ENCODE measurements around the gene MT1H.
"Not testable (repeated sequence)": the region's sequence is repeated elsewhere in the genome, so short reads cannot be mapped to it uniquely, and the experiment has no call there.

MT1H gene

GRCh38 chr16:56669005-56669839 lies at the start of gene MT1H:
Gene MT1H, plus strand, starts transcription at chr16:56669814. Its CDS starts 71 bp downstream, at chr16:56669885.
- no peak for DNase-seq

- DNase-seq = no peak
Measured at GRCh38 chr16:56620339-56620897, 49.2 kb upstream of the MT1H start.

- not testable (repeated sequence) for DNase-seq
Measured at GRCh38 chr16:56621665-56622445, 47.8 kb upstream of the MT1H start.

GRCh38 chr16:56623184-56623583 lies 46.4 kb upstream of the MT1H start:
- DNase-seq = not testable (repeated sequence)

- DNase-seq = no peak
Measured at GRCh38 chr16:56623637-56624036, 46.0 kb upstream of the MT1H start.

GRCh38 chr16:56625140-56625942 lies 44.3 kb upstream of the MT1H start, which contains the start of gene MT1E:
Gene MT1E, plus strand, starts transcription at chr16:56625781. Its CDS starts 71 bp downstream, at chr16:56625852.
- DNase-seq = peak; percentile 70

- no peak for DNase-seq
Measured at GRCh38 chr16:56625943-56626654, 43.5 kb upstream of the MT1H start.

- no peak for DNase-seq
Measured at GRCh38 chr16:56626685-56627084, 42.9 kb upstream of the MT1H start.

- no peak for DNase-seq
Measured at GRCh38 chr16:56628486-56629350, 40.9 kb upstream of the MT1H start.

GRCh38 chr16:56629531-56629930 lies 40.1 kb upstream of the MT1H start:
- DNase-seq = no peak

GRCh38 chr16:56630134-56630533 lies 39.5 kb upstream of the MT1H start:
- no peak for DNase-seq

- DNase-seq = no peak
Measured at GRCh38 chr16:56631197-56631596, 38.4 kb upstream of the MT1H start.

- no peak for DNase-seq
Measured at GRCh38 chr16:56631832-56632155, 37.8 kb upstream of the MT1H start.

GRCh38 chr16:56632156-56632847 lies 37.3 kb upstream of the MT1H start, which contains the start of gene MT1M:
Gene MT1M, plus strand, starts transcription at chr16:56632659. Its CDS starts 73 bp downstream, at chr16:56632732.
- no peak for DNase-seq

GRCh38 chr16:56632848-56633365 lies 36.7 kb upstream of the MT1H start:
- no peak for DNase-seq

GRCh38 chr16:56633535-56633934 lies 36.1 kb upstream of the MT1H start:
- no peak for DNase-seq

GRCh38 chr16:56634715-56635440 lies 34.7 kb upstream of the MT1H start:
- DNase-seq = no peak

- DNase-seq = no peak
Measured at GRCh38 chr16:56635441-56635967, 34.1 kb upstream of the MT1H start.
